OCI-LY1 (cell line): ENCODE data around the gene GTPBP1.

Experiments used
- H2AFZ ChIP-seq: fragments of 200-600 bp; sonication (generic), shearing (Covaris generic); 2 replicates; pipeline ENCODE4 v1.6.0; 2014; ENCODE audit warnings: antibody characterized with exemption, mild to moderate bottlenecking, low read length
- H3F3A ChIP-seq: fragments of 200-600 bp; sonication (generic), shearing (Covaris generic); 2 replicates; pipeline ENCODE4 v1.6.0; 2014; ENCODE audit warnings: mild to moderate bottlenecking, antibody characterized with exemption, low read length, moderate library complexity; ENCODE audit not compliant: insufficient read depth
- H3K27ac ChIP-seq: fragments of 200-600 bp; sonication (generic); 2 replicates; pipeline ENCODE4 v1.5.1; 2014; ENCODE audit warnings: low read length, mixed run types, mild to moderate bottlenecking, low read depth; ENCODE audit not compliant: poor library complexity, severe bottlenecking
- H3K27me3 ChIP-seq: fragments of 200-600 bp; sonication (generic); 2 replicates; pipeline ENCODE4 v1.6.0; 2014; ENCODE audit warnings: antibody characterized with exemption, mild to moderate bottlenecking, low read length, moderate library complexity; ENCODE audit not compliant: insufficient read depth
- H3K36me3 ChIP-seq: fragments of 200-600 bp; sonication (generic); 2 replicates; pipeline ENCODE4 v1.6.1; 2014; ENCODE audit warnings: mild to moderate bottlenecking, antibody characterized with exemption, low read length, moderate library complexity, mixed read lengths; ENCODE audit not compliant: insufficient read depth
- H3K4me1 ChIP-seq: fragments of 200-600 bp; sonication (generic); 2 replicates; pipeline ENCODE4 v1.5.1; 2014; ENCODE audit warnings: mild to moderate bottlenecking, low read length, moderate library complexity; ENCODE audit not compliant: insufficient read depth, severe bottlenecking
- H3K4me2 ChIP-seq: fragments of 200-600 bp; sonication (generic), shearing (Covaris generic); 2 replicates; pipeline ENCODE4 v1.6.1; 2014; ENCODE audit warnings: low read length
- H3K4me3 ChIP-seq: fragments of 200-600 bp; sonication (generic); 2 replicates; pipeline ENCODE4 v1.5.1; 2014; ENCODE audit warnings: low read length, low read depth, mild to moderate bottlenecking, mixed read lengths; ENCODE audit not compliant: poor library complexity, severe bottlenecking
- H3K79me2 ChIP-seq: fragments of 200-600 bp; shearing (Covaris generic); 2 replicates; pipeline ENCODE4 v1.6.1; 2016; ENCODE audit warnings: mixed run types, low read length, mixed read lengths; ENCODE audit not compliant: insufficient read depth
- H3K9ac ChIP-seq: fragments of 200-600 bp; sonication (generic), shearing (Covaris generic); 2 replicates; pipeline ENCODE4 v1.6.1; 2014; ENCODE audit warnings: mild to moderate bottlenecking, low read length, mixed read lengths
- H3K9me2 ChIP-seq: fragments of 200-600 bp; sonication (generic), shearing (Covaris generic); 2 replicates; pipeline ENCODE4 v1.6.1; 2014; ENCODE audit warnings: low read depth, mild to moderate bottlenecking, low read length, mixed read lengths
- H3K9me3 ChIP-seq: fragments of 200-600 bp; shearing (Covaris generic); 2 replicates; pipeline ENCODE4 v1.6.1; 2014; ENCODE audit warnings: low read length, mixed read lengths
- H4K20me1 ChIP-seq: fragments of 200-600 bp; sonication (generic), shearing (Covaris generic); 2 replicates; pipeline ENCODE4 v1.6.0; 2016; ENCODE audit warnings: mild to moderate bottlenecking, low read length; ENCODE audit not compliant: insufficient read depth
- EZH2 ChIP-seq: fragments of 200-600 bp; sonication (generic), shearing (Covaris generic); IDR thresholded peaks from 2 replicates; pipeline ENCODE4 v1.8.0; 2017; ENCODE audit warnings: borderline replicate concordance, mixed run types, mild to moderate bottlenecking, antibody characterized with exemption, low read length, moderate library complexity, mixed read lengths
- TF ChIP-seq, protein P1 (sequence below): fragments of 200-600 bp; sonication (generic), shearing (Covaris generic); IDR thresholded peaks from 2 replicates; pipeline ENCODE4 v1.5.1; 2017; ENCODE audit warnings: mild to moderate bottlenecking, antibody characterized with exemption, low read length, moderate library complexity, mixed read lengths

GTPBP1 gene

DNA sequence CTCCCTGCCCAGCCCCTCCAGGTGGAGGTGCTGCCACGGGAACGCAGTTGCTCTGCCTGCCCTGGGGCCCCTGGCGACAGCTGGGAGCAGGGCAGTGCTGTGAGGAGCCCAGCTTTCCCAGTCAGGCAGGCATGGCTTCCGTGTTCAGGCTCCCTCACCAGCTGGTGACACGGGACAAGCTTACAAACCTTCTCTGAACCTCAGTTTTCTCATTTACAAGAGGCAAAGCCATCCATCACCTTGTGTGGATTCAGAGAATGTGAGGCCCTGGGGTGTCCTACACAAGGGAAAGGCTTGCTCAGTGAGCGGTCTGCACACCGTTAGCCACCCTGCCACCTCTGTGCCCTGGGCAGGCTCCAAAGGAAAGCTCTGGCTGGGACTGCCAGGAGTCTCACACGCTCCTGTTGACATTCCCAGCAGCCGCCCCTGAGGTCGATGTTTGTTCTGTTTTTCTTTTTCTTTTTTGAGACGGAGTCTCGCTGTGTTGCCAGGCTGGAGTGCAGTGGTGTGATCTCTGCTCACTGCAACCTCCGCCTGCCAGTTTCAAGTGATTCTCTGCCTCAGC lies 26.6 kb downstream of the GTPBP1 start:
- Histone ChIP-seq H2AFZ (no peak overlapping the region), H3K4me2 (no peak overlapping the region), H3K9ac (no peak overlapping the region), H3K27ac (no peak overlapping the region), H3K79me2 (no peaks in the 10 kb centered on the region), H3F3A (no peaks in the 10 kb centered on the region), H3K9me3 (no peaks in the 10 kb centered on the region), H3K4me1 (no peaks in the 10 kb centered on the region), H3K4me3 (no peak overlapping the region), H3K36me3 (peaks cover 80% of the 10 kb centered on the region; the same call in 1 of the 2 replicates), H3K9me2 (no peaks in the 10 kb centered on the region), H3K27me3 (no peaks in the 10 kb centered on the region), H4K20me1 (no peaks in the 10 kb centered on the region)
- TF ChIP-seq EZH2 = no peak
- TF ChIP-seq, protein P1, sequence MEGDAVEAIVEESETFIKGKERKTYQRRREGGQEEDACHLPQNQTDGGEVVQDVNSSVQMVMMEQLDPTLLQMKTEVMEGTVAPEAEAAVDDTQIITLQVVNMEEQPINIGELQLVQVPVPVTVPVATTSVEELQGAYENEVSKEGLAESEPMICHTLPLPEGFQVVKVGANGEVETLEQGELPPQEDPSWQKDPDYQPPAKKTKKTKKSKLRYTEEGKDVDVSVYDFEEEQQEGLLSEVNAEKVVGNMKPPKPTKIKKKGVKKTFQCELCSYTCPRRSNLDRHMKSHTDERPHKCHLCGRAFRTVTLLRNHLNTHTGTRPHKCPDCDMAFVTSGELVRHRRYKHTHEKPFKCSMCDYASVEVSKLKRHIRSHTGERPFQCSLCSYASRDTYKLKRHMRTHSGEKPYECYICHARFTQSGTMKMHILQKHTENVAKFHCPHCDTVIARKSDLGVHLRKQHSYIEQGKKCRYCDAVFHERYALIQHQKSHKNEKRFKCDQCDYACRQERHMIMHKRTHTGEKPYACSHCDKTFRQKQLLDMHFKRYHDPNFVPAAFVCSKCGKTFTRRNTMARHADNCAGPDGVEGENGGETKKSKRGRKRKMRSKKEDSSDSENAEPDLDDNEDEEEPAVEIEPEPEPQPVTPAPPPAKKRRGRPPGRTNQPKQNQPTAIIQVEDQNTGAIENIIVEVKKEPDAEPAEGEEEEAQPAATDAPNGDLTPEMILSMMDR = no peak

DNA sequence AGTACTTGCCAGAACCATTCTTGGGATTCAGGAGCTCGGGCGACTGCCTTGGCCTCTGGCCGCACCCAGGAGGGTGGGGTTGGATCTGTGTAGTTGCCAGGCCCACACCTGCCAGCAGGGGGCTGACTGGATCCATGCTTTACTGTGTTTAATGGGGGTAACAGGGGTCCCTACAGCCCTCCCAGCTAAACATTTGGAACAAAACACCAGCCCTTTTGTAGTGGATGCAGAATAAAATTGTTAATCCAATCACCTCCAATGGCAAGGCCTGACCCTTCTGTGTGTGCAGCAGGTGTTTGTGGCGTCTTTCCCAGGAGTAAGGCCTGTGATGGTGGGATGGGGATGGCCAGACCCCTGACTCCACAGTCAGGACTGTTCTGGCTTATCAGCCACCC lies 27.6 kb downstream of the GTPBP1 start:
- Histone ChIP-seq H3K4me2 (no peak overlapping the region), H3K27me3 (no peaks in the 10 kb centered on the region), H4K20me1 (no peaks in the 10 kb centered on the region), H3K9me2 (no peaks in the 10 kb centered on the region), H3K4me3 (no peak overlapping the region), H3K9ac (no peak overlapping the region), H3F3A (no peaks in the 10 kb centered on the region), H3K79me2 (no peaks in the 10 kb centered on the region), H3K9me3 (no peaks in the 10 kb centered on the region), H3K4me1 (no peaks in the 10 kb centered on the region), H3K36me3 (peaks cover 80% of the 10 kb centered on the region; the same call in 1 of the 2 replicates), H3K27ac (no peak overlapping the region), H2AFZ (no peak overlapping the region)
- no peak for TF ChIP-seq EZH2
- TF ChIP-seq, protein P1 = peak; percentile 91

DNA sequence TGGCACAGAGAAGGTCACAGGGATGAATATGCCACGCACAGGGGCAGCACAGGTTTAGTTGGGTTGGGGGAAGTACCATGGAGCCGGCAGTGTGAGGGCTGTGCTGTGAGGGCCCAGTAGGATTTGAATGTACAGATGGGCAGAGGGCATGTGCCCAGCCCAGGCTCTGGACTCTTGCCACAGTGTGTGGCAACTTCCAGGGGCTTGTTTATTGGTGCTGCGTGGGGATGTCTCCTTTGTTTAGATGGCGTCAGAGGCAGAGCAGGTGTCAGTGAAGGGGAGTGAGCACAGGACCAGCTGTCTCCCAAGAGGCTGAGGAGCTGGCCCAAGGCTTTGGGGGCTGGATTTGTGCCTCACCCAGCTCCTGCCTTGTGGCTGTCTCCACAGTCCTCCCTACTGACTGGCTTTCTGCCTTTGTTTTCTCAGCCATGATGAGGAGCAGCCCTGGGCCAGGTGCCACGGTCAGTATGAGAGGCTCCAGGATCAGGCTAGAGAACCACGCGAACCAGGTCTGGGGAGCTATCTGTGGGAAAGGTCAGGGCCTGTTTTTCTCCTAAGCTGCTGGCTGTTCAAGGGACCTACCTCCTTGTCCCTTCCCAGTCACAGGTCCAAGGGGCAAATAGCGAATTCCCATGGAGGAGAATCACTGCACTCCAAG lies 28.1 kb downstream of the GTPBP1 start:
- Histone ChIP-seq H3K36me3 (peaks cover 80% of the 10 kb centered on the region), H3K4me3 (no peak overlapping the region), H4K20me1 (no peaks in the 10 kb centered on the region), H3K9ac (no peak overlapping the region), H3K27me3 (no peaks in the 10 kb centered on the region), H3K4me1 (no peaks in the 10 kb centered on the region), H3K27ac (no peak overlapping the region), H3K79me2 (no peaks in the 10 kb centered on the region), H3F3A (no peaks in the 10 kb centered on the region), H2AFZ (no peak overlapping the region), H3K9me3 (no peaks in the 10 kb centered on the region), H3K9me2 (no peaks in the 10 kb centered on the region), H3K4me2 (no peak overlapping the region)
- no peak for TF ChIP-seq EZH2
- TF ChIP-seq, protein P1 = no peak
